Fibroblast of the aortic adventitia (primary cell): Measurements from ENCODE around the gene SMAD7. TPM values are rescaled to one million over a fixed set of nuclear protein-coding genes. Genes with fewer than 3 reads are reported as not detected.

Experiments used
- DNase-seq: peaks from one replicate; pipeline ENCODE4 v3.0.0-alpha.2; 2010; ENCODE audit warnings: low read depth
- H3K4me3 ChIP-seq: 2 replicates; pipeline ENCODE4 v1.5.1; 2011; ENCODE audit warnings: low read depth, mild to moderate bottlenecking, control low read depth, low read length, moderate library complexity
- CTCF ChIP-seq: IDR thresholded peaks from 2 replicates; pipeline ENCODE4 v1.5.1; 2011; ENCODE audit warnings: mild to moderate bottlenecking, low read length, control low read depth, inconsistent platforms; ENCODE audit not compliant: insufficient read depth
- total RNA-seq: library from RNA; depleted of rRNA; stranded (reverse); fragments of >200 nt; gene quantifications from 2 replicates; pipeline ENCODE4 v1.2.3, GENCODE V29; 2012; ENCODE audit warnings: low replicate concordance

SMAD7 gene
- total RNA-seq, 1 donor: 27.2 TPM

GRCh38 chr18:48924630-48925490, 25.9 kb downstream of the SMAD7 start:
- peak overlapping the region; percentile 9 for H3K4me3 ChIP-seq
- TF ChIP-seq CTCF: peak; percentile 13
- no peak for DNase-seq

- DNase-seq: peak; percentile 57
- H3K4me3 ChIP-seq: no peak overlapping the region
- TF ChIP-seq CTCF: no peak
Measured at GRCh38 chr18:48923746-48924629, 26.8 kb downstream of the SMAD7 start.

- H3K4me3 ChIP-seq: peak overlapping the region; percentile 33
- no peak for TF ChIP-seq CTCF
Measured at GRCh38 chr18:48922801-48923730, 27.7 kb downstream of the SMAD7 start.

GRCh38 chr18:48922226-48922800, 28.5 kb downstream of the SMAD7 start:
- TF ChIP-seq CTCF: no peak
- no peak for DNase-seq
- peak overlapping the region; percentile 33 for H3K4me3 ChIP-seq

More at GRCh38 chr18:48922801-48923730, 27.7 kb downstream of the SMAD7 start:
- DNase-seq: peak; percentile 88

- no peak for DNase-seq
- TF ChIP-seq CTCF: no peak
- H3K4me3 ChIP-seq: no peak overlapping the region
Measured at GRCh38 chr18:48921305-48922225, 29.2 kb downstream of the SMAD7 start.
